GM18507 (cell line): ENCODE measurements around the gene SORCS1.
A peak's percentile ranks its signal among the peaks of the same experiment; 100 is the strongest.

Experiments
- DNase-seq: peaks from one replicate; pipeline ENCODE4 v3.0.0; 2011; ENCODE audit warnings: low read depth; ENCODE audit not compliant: insufficient read length; ENCODE audit errors: extremely low spot score
- FAIRE-seq: peaks from 2 replicates; lab custom pipeline; 2011; peaks lifted over from hg19 to GRCh38; lab: Jason Lieb, UNC

The SORCS1 gene

DNA sequence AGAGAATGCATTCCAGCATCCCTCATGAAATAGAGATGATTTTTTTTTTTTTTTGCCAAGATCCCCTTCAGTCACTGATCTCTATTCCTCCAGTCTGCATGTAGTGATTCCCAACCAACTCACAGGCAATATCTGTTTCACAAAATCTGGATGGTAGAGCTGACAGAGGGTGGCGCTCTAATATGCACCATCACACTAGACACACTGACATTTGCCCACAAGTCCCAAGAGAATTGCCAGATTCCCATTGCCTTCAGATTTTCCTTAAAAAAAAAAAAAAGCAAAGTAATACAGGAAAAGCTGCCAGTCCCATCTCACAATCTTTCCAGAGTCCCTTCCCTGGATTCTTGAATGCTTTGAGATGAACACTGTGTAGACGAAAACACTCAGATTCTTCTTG is 301.0 kb downstream of the SORCS1 start:
- FAIRE-seq (no peak), DNase-seq (no peak)

DNA sequence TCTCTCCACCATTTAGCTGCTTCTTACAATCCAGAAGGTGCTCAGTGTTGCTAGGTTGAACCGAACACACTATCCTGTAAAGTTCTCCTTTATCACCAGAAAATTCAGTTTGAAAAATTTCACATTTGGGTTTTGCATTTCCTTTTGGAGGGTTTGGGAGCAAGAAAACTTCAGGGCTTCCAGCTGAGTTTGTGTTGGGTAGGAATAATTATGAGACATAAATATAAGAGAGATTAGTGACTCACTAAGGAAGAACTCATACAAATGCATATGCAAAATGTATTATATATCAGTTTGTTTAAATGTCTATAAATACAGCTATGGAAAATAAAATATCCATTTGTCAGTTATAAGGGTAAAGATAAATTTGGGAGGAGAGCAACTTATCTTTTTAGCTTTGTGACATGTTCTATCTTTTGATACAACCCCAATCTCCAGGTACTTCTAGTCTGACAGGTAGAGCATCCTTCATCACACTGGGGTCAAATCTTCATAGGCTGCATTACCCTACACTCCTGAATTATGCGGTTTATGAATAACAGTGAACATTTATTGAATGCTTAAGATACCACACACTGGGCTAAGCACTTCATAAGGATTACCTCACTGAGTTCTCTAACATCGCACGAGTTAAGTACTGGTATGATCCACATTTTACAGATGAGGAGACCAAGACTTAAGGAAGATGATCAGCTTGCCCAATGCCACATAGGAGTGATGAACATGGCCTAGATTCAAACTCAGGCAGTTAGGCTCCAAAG is 304.4 kb downstream of the SORCS1 start:
- DNase-seq (no peak), FAIRE-seq (no peak)

DNA sequence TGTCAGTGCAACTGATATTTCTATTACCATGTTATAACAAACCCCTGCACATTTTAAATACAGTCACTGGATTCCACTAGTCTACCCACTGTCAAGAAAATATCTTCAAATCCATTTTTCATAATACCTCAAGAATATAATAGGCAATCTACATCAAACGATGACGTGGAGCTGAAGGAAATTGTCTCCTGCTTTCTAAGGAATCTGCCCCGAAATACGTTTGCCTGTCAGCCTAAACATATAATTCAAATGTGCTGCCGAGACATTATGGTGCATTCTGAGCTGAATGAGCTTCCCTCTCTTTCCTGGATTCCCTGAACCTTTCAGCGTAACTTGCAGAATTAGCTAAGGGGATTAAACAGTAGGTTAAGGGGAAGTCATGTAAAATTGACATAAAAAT is 306.8 kb downstream of the SORCS1 start:
- FAIRE-seq (no peak), DNase-seq (no peak)

DNA sequence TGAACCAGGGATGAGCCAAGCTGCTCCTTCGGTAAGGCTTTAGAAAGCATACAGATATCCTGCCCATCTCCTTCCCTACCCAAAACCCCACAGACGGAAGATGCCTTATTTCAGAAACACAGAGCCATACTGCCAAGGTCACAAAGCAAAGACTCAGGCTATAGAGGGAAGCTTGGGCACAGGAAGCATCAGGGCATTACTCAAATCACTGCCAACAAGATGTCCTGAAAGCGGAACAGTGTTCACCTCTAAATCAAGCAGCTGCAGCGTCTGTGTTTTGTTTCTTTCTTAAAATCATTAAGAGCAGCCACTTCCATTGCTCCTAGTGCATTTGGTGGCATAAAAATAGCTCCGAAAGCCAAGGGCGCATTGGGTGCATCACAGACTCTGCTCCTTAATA is 307.3 kb downstream of the SORCS1 start:
- FAIRE-seq (no peak), DNase-seq (no peak)

DNA sequence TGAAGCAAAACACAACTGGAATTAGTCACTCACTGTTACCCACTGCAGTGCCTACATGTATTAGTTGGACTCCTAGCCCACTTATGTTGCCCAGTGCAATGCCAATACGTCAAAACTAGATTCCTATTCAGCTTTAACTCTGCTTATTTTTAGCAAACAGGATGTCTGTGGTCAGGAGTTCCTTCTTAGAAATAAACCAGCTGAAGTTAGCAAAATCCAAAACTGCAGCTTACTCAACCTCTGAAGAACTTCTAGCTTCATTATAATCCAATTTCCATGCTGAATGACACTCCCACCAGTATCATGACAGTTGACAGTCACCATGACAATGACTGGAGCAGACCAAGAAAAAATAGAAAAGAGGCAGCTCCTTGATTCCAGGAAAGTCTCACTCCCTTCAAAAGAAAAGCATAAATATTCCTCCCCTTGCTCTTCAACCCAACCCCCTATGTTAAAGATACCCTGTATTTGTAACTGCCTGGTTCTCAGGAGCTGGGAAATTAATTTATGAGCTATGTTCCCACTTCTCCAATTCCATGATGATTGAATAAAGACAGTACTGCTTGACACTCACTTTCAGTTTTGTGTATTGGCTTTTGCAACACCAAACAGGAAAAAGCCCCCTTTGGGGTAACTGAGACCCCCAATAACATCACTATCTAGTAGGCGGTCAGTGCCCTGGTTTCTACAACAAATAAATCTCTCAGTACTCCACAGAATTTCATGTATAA is 327.4 kb downstream of the SORCS1 start:
- FAIRE-seq (peak; percentile 89), DNase-seq (no peak)

DNA sequence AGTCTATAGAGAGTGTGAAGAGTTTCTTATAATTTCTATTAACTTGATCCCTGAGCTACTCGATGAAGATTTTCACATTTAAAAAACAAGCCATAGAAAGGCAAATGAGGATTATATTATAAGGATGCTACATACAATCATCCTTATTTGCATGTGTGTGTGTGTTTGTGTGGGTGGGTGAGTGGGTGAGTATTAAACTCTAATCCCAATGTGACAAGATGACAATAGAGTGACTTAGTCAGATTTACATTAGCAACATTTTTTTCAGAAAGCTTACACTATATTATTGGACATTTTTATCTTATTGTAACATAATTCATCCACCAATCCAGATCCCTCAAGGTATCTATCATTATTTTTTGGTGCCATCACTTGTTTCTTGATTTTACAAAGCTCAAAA is 331.7 kb downstream of the SORCS1 start:
- DNase-seq (no peak), FAIRE-seq (no peak)

DNA sequence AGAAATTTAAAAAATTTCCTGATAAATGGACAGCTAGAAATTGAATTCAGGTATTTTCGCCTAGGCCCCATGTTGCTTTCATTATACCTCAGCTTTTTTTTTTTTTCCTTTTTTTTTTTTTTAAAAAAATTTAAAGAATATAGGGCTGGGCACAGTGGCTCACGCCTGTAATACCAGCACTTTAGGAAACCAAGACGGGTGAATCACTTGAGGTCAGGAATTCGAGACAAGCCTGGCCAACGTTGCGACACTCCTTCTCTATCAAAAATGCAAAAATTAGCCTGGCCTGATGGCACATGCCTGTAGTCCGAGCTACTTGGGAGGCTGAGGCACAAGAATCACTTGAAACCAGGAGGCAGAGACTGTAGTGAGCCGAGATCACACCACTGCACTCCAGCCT is 334.0 kb downstream of the SORCS1 start:
- DNase-seq (no peak), FAIRE-seq (no peak)

DNA sequence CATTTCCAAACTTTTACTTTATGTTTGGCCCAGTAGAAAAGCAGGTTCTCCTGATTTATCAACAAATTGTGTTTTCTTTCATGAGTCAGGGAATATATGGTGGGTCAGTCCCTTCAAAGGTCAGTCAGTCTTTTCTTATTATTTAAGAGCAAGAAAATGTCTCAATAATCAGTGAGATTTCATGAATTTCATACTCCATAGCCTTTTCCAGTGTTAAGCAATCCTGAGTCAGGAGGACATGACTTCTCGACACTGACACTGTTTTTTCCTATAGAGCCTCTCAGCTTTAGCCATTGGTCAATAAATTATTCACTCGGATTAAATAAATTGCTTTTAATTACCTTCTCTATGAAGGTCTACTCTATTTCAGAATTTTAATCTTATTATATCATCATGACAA is 334.5 kb downstream of the SORCS1 start:
- FAIRE-seq (no peak), DNase-seq (no peak)

DNA sequence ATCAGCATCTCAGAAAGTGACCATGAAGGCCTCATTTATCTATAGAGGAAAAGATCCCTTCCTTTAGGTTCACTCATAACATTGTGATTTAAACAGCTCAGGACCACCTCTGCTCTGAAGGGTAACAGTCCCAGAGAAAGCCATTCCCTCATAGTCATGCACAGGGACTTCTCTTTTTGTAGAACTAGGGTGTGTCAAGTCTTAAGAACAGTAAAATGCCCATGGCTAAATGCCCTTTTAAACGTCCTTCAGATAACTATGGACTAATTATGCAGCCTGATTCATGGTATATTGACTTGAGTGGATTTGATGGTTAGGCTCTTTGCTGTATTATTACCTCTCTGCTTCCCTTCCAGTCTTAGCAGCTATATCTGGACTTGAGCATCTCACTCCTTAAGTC is 337.8 kb downstream of the SORCS1 start:
- no peak for FAIRE-seq
- DNase-seq: no peak

DNA sequence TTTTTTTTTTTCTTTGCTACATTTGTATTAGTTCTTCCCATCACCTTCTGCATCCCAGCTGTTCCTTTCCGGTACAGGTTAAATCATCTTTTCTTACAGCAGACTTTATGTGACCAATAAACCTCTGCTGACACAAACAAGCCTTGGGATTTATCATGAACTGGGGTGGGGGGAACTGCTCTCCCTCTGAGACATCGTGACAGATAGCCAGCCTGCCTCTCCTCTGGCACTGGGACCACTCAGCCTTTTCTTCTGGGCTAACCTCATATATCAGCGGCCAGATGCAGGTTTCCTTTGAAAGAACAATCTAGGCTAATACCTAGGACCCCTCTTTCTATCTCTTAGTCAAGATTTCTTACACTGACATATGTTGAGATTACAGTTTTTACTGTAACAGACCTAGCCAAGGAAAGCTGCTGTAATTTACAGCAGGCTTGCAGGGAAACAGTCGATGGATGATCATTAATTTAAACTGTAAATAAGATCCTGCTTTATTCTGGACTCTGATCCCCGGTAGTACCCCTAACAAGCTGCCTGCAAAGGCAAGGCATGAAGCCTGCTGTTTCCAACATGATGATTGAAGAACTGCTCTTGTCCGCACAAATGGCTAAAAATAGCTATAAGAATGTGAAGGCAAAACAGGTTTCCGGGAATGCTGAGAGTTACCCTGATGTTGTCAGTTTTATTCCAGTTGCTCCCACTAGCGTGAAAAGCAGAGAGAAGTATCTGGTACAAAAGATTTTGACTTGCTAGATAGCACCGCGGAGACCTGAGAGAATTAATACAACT is 338.7 kb downstream of the SORCS1 start:
- DNase-seq (no peak), FAIRE-seq (no peak)

DNA sequence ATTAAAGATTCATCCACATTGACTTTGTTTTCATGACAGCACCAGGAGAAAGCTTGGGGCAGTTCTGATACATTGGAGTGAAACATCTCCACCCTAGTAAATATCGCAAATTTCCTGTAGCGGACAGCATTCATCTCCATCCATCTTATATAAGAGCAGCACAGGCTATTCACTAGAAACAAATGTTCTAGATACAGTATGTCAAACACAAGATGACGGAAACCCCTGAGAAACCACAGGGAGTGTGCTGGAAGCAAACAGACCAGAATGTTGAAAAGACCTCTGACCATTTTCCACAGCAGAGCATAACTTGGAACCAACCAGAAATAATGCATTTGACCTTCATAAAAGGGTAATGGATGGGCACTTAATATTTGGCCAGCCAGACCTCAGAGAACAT is 343.9 kb downstream of the SORCS1 start:
- DNase-seq (no peak), FAIRE-seq (no peak)

DNA sequence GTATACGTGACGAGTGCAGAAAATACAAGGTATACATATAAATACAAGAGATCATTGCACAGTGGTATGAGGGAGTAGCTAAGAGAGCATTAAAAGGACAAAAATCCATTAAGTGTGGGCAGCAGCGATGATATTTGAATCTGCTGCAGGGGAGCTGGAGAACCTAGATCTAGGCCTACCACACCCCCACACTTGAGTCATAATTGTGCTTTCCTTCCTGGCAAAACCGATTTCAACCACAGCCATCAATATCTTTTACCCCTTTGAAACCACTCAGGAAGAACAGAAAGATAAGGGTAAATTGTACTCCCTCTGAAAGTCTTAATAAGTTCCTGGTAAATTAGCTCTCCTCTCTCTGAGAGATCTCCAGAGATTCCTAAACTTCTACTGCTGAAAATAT is 345.0 kb downstream of the SORCS1 start:
- DNase-seq: no peak
- no peak for FAIRE-seq

DNA sequence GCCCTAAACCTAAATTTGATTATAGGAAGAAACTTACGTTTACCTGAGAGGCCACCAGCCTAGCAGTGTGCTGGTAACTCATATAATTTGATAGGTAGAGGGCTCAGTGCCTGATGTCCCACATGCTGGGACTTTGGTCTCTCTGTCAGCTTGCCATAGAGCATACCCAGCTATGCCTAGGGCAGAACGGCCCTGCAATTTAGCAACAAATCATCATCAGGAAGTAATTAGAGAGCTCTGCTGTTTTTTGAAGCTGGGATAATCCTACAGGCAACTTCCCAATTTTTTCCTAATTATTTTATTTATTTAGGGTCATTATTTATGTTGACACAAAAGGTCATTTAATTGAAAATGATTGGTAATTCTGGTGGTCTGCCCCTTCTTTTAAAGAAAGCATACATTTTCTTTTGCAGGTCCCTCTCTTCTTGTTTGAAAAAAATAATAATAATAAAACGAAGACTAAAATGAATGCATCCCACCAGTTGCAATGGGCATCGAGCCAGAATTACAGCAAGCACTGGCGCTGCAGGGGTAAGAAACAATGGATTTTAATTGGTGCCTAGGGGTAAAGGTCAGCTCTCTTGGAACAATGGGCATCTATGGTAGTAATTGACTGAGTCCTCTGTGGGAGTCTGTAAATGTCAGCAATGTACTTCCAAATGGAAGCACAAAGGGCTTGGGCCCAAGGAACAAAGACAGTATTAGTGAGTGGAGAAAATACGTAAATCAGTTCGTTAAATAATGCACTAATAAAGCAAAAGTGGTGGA is 348.0 kb downstream of the SORCS1 start:
- no peak for DNase-seq
- no peak for FAIRE-seq

DNA sequence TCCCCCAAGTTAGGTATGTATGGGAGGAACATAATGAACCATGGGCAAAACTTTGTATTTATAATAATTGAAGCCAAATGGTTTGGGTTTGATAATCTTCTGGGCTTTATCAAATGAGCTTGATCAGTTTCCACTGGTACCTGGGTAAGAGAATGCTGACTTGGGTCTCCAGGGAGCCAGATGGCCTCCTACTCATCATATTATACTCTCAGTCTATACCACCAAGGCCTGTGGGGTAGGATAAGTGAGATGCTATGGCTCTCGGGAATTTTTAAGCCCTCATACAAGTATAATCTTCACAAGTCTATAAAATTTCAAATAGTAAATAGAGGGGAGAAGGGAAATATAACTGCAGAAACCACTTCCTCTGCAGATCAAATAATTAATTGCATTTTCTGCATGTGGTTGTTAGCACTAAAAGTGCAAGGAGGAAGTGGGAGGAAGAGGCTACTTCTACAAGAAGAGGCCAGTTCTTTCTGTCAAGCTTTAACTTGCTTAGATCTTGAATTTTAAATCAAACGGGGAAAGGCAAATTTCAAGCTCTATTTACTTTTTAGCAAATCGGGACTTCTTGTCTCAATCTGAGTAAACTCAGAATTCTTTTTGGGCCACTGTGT is 349.0 kb downstream of the SORCS1 start:
- FAIRE-seq (peak; percentile 46), DNase-seq (peak; percentile 15)

DNA sequence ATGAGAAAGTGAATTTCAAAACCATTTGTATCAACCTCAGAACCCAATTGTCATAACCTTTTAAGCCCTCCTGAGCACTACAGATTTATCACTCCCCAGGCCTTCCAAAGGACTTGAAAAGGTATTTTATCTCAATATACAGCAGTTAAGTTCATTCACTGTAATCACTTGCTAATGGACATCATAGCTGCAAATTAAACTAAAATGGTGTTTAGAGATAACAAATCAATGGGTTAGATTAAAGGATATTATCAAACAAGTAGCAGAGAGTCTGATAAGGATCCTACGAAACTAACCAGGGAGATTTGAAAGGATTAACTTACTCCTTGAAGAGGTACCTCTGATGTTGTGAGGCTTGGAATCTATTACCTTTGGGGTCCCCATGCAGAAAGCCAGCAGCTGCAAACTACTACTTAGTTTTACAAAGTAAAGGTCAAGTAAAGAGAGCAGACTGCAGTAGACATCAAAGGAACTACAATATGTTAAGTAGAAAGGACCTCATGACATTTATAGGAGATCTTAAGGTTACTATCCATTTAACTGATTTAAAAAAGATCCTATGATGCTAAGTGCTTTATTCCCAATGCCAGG is 359.4 kb downstream of the SORCS1 start:
- DNase-seq: no peak
- no peak for FAIRE-seq

DNA sequence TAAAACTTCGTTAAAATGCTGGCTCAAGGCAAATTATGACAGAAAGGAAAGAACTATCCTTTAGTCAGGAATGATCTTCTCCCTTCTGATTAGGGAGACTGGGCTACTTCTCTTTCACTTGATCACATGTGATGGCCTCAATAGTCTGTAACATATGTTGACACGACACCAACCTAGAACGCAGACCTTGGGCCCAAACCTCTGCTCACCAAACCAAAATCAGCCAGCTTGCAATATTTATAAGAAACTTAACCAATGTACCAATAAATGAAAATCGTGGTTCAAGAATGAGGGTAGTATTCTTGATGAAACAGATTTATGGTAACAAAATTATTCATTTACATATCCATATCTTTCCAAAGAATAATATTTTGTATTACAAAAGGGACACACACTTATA is 361.6 kb downstream of the SORCS1 start:
- no peak for FAIRE-seq
- DNase-seq: no peak

DNA sequence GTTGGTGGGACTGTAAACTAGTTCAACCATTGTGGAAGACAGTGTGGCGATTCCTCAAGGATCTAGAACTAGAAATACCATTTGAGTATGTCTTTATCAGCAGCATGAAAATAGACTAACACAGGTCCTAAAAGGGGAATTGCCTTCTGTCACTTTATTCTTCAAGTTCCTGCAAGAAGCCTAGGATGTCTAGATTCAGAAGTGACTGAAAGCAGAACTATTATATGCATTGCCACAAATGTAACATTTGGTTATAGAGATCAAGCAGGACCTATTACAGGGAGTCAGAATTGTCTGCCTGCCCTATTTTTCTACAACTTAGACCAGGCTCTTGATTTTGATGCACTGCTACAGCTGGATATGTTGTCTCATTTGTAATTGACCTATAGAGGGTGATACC is 364.7 kb downstream of the SORCS1 start:
- no peak for DNase-seq
- no peak for FAIRE-seq

DNA sequence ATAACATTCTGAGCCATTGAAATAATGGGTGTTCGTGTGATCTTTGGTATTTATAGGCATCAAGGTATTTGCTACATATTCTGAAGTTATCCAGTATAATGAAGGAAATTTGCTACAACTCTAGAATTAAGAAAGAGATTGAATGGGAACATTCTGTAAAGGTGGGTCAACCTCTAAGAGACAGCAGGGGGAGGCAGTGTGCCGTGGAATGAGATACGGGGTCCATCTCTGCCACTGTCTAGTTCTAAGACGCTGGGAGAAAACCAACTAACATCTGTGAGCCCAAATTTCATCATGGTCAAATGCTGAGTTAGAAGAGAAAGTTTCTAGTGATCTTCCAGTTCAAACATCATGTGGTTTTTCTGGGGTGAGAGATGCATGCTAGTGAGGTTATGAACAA is 368.9 kb downstream of the SORCS1 start:
- peak; percentile 20 for DNase-seq
- peak; percentile 80 for FAIRE-seq

DNA sequence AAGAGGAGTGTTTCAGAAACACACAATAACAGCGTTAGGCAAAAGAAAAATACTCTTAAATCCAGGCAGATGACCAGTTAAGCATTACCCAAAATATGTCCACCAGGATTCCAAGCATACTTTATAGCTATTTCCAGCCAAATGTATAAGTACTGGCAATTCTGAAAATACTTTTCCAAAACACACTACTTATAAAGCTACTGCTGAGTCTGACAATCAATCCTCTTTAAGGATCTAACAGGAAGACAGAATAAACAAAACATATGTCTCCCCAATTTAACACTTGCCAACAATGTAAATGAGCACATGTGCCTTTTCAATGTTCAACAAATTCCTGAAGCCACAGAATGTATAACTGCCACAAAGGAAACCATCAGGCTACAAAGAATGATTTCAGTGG is 370.9 kb downstream of the SORCS1 start:
- DNase-seq (no peak), FAIRE-seq (no peak)
